ENCODE measurements around the gene DLGAP1.

Gene DLGAP1

GRCh38 chr18:3777122-3777521 is 678.0 kb downstream of the DLGAP1 start:
- TF ChIP-seq CREB5 (CRISPR knock-in tag; IDR thresholded peaks at IDR 0.05; ENCODE audit: low read depth) (no peak), RARB (CRISPR knock-in tag; IDR thresholded peaks at IDR 0.05) (no peak), TCF4 (CRISPR knock-in tag; IDR thresholded peaks at IDR 0.05; ENCODE audit: borderline replicate concordance) (no peak), TSHZ2 (CRISPR knock-in tag; IDR thresholded peaks at IDR 0.05) (no peak), ZC3H10 (CRISPR knock-in tag; IDR thresholded peaks at IDR 0.05) (no peak), PPARA (CRISPR knock-in tag; IDR thresholded peaks at IDR 0.05; ENCODE audit: borderline replicate concordance) (no peak), ZNF565 (CRISPR knock-in tag; conservative IDR thresholded peaks at IDR 0.05; ENCODE audit: low read depth) (no peak), ZFP30 (CRISPR knock-in tag; IDR thresholded peaks at IDR 0.05) (no peak), ISL1 (CRISPR knock-in tag; IDR thresholded peaks at IDR 0.05) (no peak), SNAI2 (CRISPR knock-in tag; IDR thresholded peaks at IDR 0.05) (no peak), ZNF70 (CRISPR knock-in tag; IDR thresholded peaks at IDR 0.05) (no peak), CSRNP3 (CRISPR knock-in tag; IDR thresholded peaks at IDR 0.05) (no peak)
- ATAC-seq, result no peak

- ATAC-seq, result no peak
- TF ChIP-seq ARNTL (CRISPR knock-in tag; IDR thresholded peaks at IDR 0.05; ENCODE audit: borderline replicate concordance, low read depth), result no peak
- TF ChIP-seq ISL1 (CRISPR knock-in tag; IDR thresholded peaks at IDR 0.05), result no peak
- TF ChIP-seq OSR1 (CRISPR knock-in tag; IDR thresholded peaks at IDR 0.05), result no peak
- no peak for TF ChIP-seq ZFP30 (CRISPR knock-in tag; IDR thresholded peaks at IDR 0.05)
- TF ChIP-seq CSRNP3 (CRISPR knock-in tag; IDR thresholded peaks at IDR 0.05), result no peak
- no peak for TF ChIP-seq TOX (CRISPR knock-in tag; IDR thresholded peaks at IDR 0.05; ENCODE audit: borderline replicate concordance)
- TF ChIP-seq TSHZ2 (CRISPR knock-in tag; IDR thresholded peaks at IDR 0.05), result no peak
- TF ChIP-seq PATZ1 (CRISPR knock-in tag; IDR thresholded peaks at IDR 0.05; ENCODE audit: borderline replicate concordance), result no peak
- no peak for TF ChIP-seq POU6F1 (CRISPR knock-in tag; IDR thresholded peaks at IDR 0.05; ENCODE audit: borderline replicate concordance, low read depth)
- TF ChIP-seq CSDC2 (CRISPR knock-in tag; IDR thresholded peaks at IDR 0.05), result no peak
Measured at GRCh38 chr18:3775996-3776395, 679.1 kb downstream of the DLGAP1 start.

All from SK-N-SH treated with all-trans-retinoic acid at 6 μM for 48 hours (cell line).